GM15510 (cell line): ENCODE measurements around the gene WDR86.

Experiments
- POLR2A ChIP-seq: IDR thresholded peaks from 3 replicates; pipeline ENCODE4 v1.6.1; 2011; ENCODE audit warnings: borderline replicate concordance; ENCODE audit not compliant: insufficient read length; ENCODE audit errors: extremely low read depth

The WDR86 gene

GRCh38 chr7:151433721-151434400 lies 24.0 kb upstream of the WDR86 start:
- no peak for TF ChIP-seq POLR2A

- no peak for TF ChIP-seq POLR2A
Observed at GRCh38 chr7:151432658-151433521, 23.1 kb upstream of the WDR86 start.

- TF ChIP-seq POLR2A = no peak
Observed at GRCh38 chr7:151431768-151432311, 22.0 kb upstream of the WDR86 start.

GRCh38 chr7:151431281-151431767 lies 21.5 kb upstream of the WDR86 start:
- no peak for TF ChIP-seq POLR2A

GRCh38 chr7:151430391-151431205 lies 20.8 kb upstream of the WDR86 start:
- TF ChIP-seq POLR2A = no peak

GRCh38 chr7:151429560-151430331 lies 19.9 kb upstream of the WDR86 start:
- no peak for TF ChIP-seq POLR2A

- no peak for TF ChIP-seq POLR2A
Observed at GRCh38 chr7:151429237-151429559, 19.4 kb upstream of the WDR86 start.

- no peak for TF ChIP-seq POLR2A
Observed at GRCh38 chr7:151428378-151429236, 18.8 kb upstream of the WDR86 start.

- no peak for TF ChIP-seq POLR2A
Observed at GRCh38 chr7:151427705-151428377, 18.0 kb upstream of the WDR86 start.

- TF ChIP-seq POLR2A = no peak
Observed at GRCh38 chr7:151426904-151427704, 17.3 kb upstream of the WDR86 start.

- no peak for TF ChIP-seq POLR2A
Observed at GRCh38 chr7:151426441-151426903, 16.6 kb upstream of the WDR86 start.

GRCh38 chr7:151425670-151426440 lies 16.0 kb upstream of the WDR86 start:
- TF ChIP-seq POLR2A = no peak

GRCh38 chr7:151424799-151425198 lies 15.0 kb upstream of the WDR86 start:
- TF ChIP-seq POLR2A = no peak
